ENCODE data around the gene DPF3. TPM values are rescaled to one million over a fixed set of nuclear protein-coding genes. Genes with fewer than 3 reads are reported as not detected.
"Not testable (repeated sequence)": the region's sequence is repeated elsewhere in the genome, so short reads cannot be mapped to it uniquely, and the experiment has no call there.

The DPF3 gene
- polyA plus RNA-seq, 1 experiment = 3.6 TPM

DNA sequence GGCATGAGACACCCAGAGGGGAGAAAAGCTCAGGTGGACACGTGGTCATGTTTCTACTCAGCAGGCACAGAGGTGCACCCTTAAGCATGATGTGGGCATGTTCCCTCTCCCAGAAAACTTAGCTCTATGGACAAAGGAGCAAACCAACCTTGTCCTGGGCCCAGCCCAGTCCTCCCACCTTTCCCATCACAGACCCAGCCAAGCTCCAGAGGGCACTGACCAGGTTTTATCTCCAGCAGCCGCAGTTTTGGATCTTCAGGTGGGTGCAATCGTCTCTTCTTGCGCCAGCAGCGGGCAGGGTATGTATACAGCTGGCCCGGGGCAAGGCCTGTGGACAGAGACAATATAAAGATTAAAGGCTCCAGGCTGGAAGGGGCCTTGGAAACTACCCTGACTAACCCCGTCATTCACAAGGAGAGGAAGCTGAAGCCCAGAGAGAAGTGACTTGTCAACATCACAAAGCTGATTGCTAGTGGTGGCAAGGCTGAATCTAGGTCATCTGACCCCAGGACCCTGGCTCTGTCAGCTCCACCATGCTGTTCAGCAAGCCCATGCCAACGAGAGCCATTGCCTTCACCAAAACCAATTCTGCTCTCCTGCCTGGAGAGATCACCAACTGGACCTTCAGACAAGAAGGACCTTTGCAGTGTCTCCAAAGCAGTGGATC lies 140.7 kb downstream of the DPF3 start:
- H3K4me3 ChIP-seq (ENCODE audit: low read depth, low read length) = no peak overlapping the region
- CTCF ChIA-PET = interaction anchor here (1.0 to 1.1 kb wide), 2 partner anchors 14 to 152 kb away, joined by 4 read pairs; no protein-coding TSS in a partner anchor
- POLR2A ChIA-PET = no interaction called here
- TF ChIP-seq CTCF (IDR thresholded peaks at IDR 0.05; ENCODE audit: insufficient read depth, low read depth, low read length) = no peak
- no peaks in the 10 kb centered on the region for H3K27me3 ChIP-seq (ENCODE audit: control insufficient read depth, insufficient read depth, low read length)
- H3K36me3 ChIP-seq (ENCODE audit: control insufficient read depth, insufficient read depth, low read length) = peaks cover 1% of the 10 kb centered on the region
- DNase-seq (ENCODE audit: low read depth) = no peak

DNA sequence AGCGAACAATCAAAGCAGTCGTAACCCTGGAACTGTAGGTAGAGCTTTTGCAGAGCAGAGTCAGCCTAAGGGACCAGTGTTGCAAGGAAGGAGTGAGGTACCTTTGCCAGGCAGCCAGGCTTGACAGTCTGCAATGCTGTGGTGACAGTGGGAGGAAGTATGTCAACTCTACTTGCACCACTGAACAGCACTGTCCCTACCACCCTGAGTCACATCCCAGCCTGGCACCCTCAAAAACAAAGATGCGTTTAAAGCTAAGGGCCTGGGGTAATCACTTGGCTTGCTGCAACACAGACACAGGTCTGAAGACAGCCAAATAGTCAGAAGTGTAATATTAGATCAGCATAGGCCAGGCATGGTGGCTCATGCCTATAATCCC lies 141.9 kb downstream of the DPF3 start:
- POLR2A ChIA-PET = no interaction called here
- no peak for TF ChIP-seq CTCF (IDR thresholded peaks at IDR 0.05; ENCODE audit: insufficient read depth, low read depth, low read length)
- Histone ChIP-seq H3K4me3 (ENCODE audit: low read depth, low read length) (no peak overlapping the region), H3K27me3 (ENCODE audit: control insufficient read depth, insufficient read depth, low read length) (no peaks in the 10 kb centered on the region), H3K36me3 (ENCODE audit: control insufficient read depth, insufficient read depth, low read length) (peaks cover 1% of the 10 kb centered on the region)
- DNase-seq (ENCODE audit: low read depth) = no peak
- CTCF ChIA-PET = interaction anchor here (1.1 kb wide), 1 partner anchor 12 kb away, joined by 4 read pairs; no protein-coding TSS in a partner anchor

DNA sequence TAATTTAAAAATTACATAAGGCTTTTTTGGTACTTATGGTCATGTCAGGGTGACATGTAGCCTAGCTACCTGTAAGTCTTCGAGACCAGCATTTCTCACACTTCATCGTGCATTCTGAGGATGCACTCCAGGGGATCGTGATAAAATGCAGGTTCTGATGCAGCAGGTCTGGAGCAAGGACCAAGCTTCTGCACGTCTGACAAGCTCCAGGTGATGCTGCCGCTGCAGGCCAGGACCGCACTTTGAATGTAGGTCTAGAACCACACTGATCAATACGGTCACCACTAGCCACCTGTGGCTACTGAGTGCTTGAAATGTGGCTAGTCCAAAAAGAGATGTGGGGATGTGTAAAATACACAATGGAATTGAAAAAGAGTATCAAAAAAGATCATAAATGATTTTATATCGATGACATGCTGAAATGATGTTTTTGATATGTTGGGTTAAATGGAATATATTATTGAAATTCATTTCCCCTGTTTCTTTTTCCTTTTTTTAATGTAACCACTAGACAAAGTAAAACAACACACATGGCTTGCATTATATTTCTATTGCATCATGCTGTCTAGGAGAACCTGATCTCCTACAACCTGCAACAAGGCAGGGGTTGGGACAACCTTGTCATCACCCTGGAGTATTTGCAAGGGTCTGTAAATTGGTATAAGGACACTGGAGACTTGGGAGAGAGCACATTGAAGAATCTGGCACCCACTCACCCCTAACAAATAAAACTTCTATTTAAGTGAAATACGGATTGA lies 142.4 kb downstream of the DPF3 start:
- DNase-seq (ENCODE audit: low read depth) = no peak
- ChIA-PET POLR2A (no interaction called here), CTCF (no interaction called here)
- Histone ChIP-seq H3K36me3 (ENCODE audit: control insufficient read depth, insufficient read depth, low read length) (peaks cover 1% of the 10 kb centered on the region), H3K4me3 (ENCODE audit: low read depth, low read length) (no peak overlapping the region), H3K27me3 (ENCODE audit: control insufficient read depth, insufficient read depth, low read length) (no peaks in the 10 kb centered on the region)
- no peak for TF ChIP-seq CTCF (IDR thresholded peaks at IDR 0.05; ENCODE audit: insufficient read depth, low read depth, low read length)

DNA sequence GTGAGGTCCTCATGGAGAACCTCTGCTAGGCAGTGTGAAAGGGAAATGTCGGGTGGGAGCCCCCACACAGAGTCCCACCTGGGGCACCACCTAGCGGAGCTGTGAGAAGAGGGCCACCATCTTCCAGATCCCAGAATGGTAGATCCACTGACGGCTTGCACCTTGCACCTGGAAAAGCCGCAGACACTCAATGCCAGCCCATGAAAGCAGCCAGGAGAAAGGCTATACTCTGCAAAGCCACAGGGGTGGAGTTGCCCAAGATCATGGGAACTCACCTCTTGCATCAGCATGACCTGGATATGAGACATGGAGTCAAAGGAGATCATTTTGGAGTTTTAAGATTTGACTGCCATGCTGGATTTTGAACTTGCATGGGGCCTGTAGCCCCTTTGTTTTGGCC lies 145.0 kb downstream of the DPF3 start:
- CTCF ChIA-PET; H3K27me3 ChIP-seq (ENCODE audit: control insufficient read depth, insufficient read depth, low read length); DNase-seq (ENCODE audit: low read depth); H3K36me3 ChIP-seq (ENCODE audit: control insufficient read depth, insufficient read depth, low read length); POLR2A ChIA-PET; H3K4me3 ChIP-seq (ENCODE audit: low read depth, low read length): not testable (repeated sequence)

- ChIA-PET POLR2A (no interaction called here), CTCF (no interaction called here)
- Histone ChIP-seq H3K4me3 (ENCODE audit: low read depth, low read length) (no peak overlapping the region), H3K36me3 (ENCODE audit: control insufficient read depth, insufficient read depth, low read length) (peaks cover under 1% of the 10 kb centered on the region), H3K27me3 (ENCODE audit: control insufficient read depth, insufficient read depth, low read length) (no peaks in the 10 kb centered on the region)
- TF ChIP-seq CTCF (IDR thresholded peaks at IDR 0.05; ENCODE audit: insufficient read depth, low read depth, low read length) = no peak
- no peak for DNase-seq (ENCODE audit: low read depth)
Observed at GRCh38 chr14:72747652-72748051, 146.2 kb downstream of the DPF3 start.
